Measurements from ENCODE around the gene MPZL3. TPM values are rescaled to one million over a fixed set of nuclear protein-coding genes. Genes with fewer than 3 reads are reported as not detected.

Gene MPZL3
- total RNA-seq, 1 experiment from 2014 or later: 7.0 TPM

DNA sequence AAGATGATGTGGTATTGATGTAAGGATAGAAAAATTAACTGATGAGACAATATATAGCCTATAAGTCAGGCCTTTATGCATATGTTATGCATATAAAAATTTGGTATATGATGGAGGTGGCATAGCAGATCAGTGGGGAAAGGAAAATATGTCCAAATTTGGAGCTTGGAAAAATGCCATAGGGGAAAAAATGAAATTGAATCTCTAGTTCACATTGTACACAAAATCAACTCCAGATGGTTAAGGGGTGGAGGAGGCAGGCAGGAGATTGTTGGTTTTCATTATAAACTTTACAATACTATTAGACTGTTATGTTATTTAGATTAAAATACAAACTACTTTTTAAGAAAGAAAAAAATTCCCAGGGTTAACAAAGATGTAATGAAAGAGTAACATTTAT is 37.2 kb upstream of the MPZL3 start:
- no peak for DNase-seq
- no peaks in the 10 kb centered on the region for H3K9me3 ChIP-seq (ENCODE audit: low read length)
- no peak overlapping the region for H2AFZ ChIP-seq (ENCODE audit: low read length)
- no peaks in the 10 kb centered on the region for H3K36me3 ChIP-seq (ENCODE audit: insufficient read depth, low read length)
- no peak overlapping the region for H3K27ac ChIP-seq (ENCODE audit: low read length)
- H3K4me1 ChIP-seq (ENCODE audit: low read length): peaks cover 5% of the 10 kb centered on the region; the same call in 1 of the 2 replicates
- no peak overlapping the region for H3K4me2 ChIP-seq (ENCODE audit: low read depth, low read length, poor library complexity, severe bottlenecking)
- H3K9ac ChIP-seq (ENCODE audit: low read length): no peak overlapping the region
- no peak overlapping the region for H3K4me3 ChIP-seq (ENCODE audit: low read length)
- no peaks in the 10 kb centered on the region for H4K20me1 ChIP-seq (ENCODE audit: insufficient read depth, low read depth, low read length)
- no peaks in the 10 kb centered on the region for H3K9me2 ChIP-seq (replicated peaks; ENCODE audit: insufficient read depth, low read length)
- no peaks in the 10 kb centered on the region for H3K27me3 ChIP-seq (ENCODE audit: low read length)
- no peaks in the 10 kb centered on the region for H3K79me2 ChIP-seq (ENCODE audit: low read length)

DNA sequence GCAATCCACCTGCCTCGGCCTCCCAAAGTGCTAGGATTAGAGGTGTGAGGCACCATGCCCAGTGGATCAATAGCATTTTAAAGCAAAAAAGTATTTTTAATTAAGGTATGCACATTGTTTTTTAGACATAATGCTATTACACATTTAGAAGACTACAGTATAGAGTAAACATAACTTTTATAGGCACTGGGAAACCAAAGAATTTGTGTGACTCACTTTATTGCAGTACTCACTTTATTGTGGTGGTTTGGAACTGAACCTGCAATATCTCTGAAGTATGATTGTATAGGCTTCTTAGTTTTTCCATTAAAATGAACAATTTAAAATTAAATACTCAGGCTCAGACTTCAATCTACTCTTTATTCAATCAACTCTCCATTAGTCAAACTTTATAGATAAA is 34.8 kb upstream of the MPZL3 start:
- H3K4me3 ChIP-seq (ENCODE audit: low read length): no peak overlapping the region
- no peaks in the 10 kb centered on the region for H3K9me3 ChIP-seq (ENCODE audit: low read length)
- no peak overlapping the region for H2AFZ ChIP-seq (ENCODE audit: low read length)
- no peak overlapping the region for H3K4me2 ChIP-seq (ENCODE audit: low read depth, low read length, poor library complexity, severe bottlenecking)
- no peaks in the 10 kb centered on the region for H3K79me2 ChIP-seq (ENCODE audit: low read length)
- no peaks in the 10 kb centered on the region for H3K9me2 ChIP-seq (replicated peaks; ENCODE audit: insufficient read depth, low read length)
- no peaks in the 10 kb centered on the region for H3K36me3 ChIP-seq (ENCODE audit: insufficient read depth, low read length)
- DNase-seq: no peak
- H3K27ac ChIP-seq (ENCODE audit: low read length): no peak overlapping the region
- H4K20me1 ChIP-seq (ENCODE audit: insufficient read depth, low read depth, low read length): no peaks in the 10 kb centered on the region
- H3K4me1 ChIP-seq (ENCODE audit: low read length): peaks cover 5% of the 10 kb centered on the region; the same call in 1 of the 2 replicates
- no peaks in the 10 kb centered on the region for H3K27me3 ChIP-seq (ENCODE audit: low read length)
- H3K9ac ChIP-seq (ENCODE audit: low read length): no peak overlapping the region

DNA sequence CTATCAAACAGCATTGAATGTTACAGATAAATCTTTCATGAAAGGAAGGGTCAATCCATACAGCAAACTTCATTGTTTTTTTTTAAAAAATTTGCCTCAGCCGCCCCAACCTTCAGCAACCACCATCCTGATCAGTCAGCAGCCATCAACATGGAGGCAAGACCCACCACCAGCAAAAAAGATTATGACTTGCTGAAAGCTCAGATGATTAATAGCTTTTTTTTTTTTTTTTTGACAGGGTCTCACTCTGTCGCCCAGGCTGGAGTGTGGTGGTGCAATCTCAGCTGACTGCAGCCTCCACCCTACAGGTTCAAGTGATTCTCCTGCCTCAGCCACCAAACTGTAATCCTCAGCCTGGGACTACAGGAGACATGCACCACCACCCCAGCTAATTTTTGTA is 34.4 kb upstream of the MPZL3 start:
- DNase-seq: no peak
- H3K79me2 ChIP-seq (ENCODE audit: low read length): no peaks in the 10 kb centered on the region
- no peaks in the 10 kb centered on the region for H3K9me2 ChIP-seq (replicated peaks; ENCODE audit: insufficient read depth, low read length)
- H3K27me3 ChIP-seq (ENCODE audit: low read length): no peaks in the 10 kb centered on the region
- no peaks in the 10 kb centered on the region for H3K36me3 ChIP-seq (ENCODE audit: insufficient read depth, low read length)
- H3K4me1 ChIP-seq (ENCODE audit: low read length): peaks cover 5% of the 10 kb centered on the region; the same call in 1 of the 2 replicates
- H3K9ac ChIP-seq (ENCODE audit: low read length): no peak overlapping the region
- H2AFZ ChIP-seq (ENCODE audit: low read length): no peak overlapping the region
- H3K27ac ChIP-seq (ENCODE audit: low read length): no peak overlapping the region
- no peak overlapping the region for H3K4me3 ChIP-seq (ENCODE audit: low read length)
- no peaks in the 10 kb centered on the region for H3K9me3 ChIP-seq (ENCODE audit: low read length)
- H3K4me2 ChIP-seq (ENCODE audit: low read depth, low read length, poor library complexity, severe bottlenecking): no peak overlapping the region
- no peaks in the 10 kb centered on the region for H4K20me1 ChIP-seq (ENCODE audit: insufficient read depth, low read depth, low read length)

DNA sequence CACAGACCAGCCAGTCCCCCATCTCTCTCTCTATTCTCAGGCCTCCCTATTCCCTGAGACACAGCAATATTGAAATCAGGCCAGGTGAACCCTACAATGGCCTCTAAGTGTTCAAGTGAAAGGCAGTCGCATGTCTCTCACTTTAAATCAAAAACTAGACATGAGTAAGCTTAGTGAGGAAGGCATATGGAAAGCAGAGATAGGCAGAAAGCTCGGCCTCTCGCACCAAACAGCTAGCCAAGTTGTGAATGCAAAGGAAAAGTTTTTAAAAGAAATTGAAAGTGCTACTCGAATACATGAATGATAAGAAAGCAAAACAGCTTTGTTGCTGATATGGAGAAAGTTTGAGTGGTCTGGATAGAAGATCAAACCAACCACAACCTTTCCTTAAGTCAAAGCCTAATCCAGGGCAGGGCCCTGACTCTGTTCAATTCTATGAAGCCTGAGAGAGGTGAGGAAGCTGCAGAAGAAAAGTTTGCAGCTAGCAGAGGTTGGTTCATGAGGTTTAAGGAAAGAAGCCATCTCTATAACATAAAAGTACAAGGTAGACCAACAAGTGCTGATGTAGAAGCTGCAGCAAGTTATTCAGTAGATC is 31.7 kb upstream of the MPZL3 start:
- no peaks in the 10 kb centered on the region for H3K36me3 ChIP-seq (ENCODE audit: insufficient read depth, low read length)
- H3K4me3 ChIP-seq (ENCODE audit: low read length): no peak overlapping the region
- H2AFZ ChIP-seq (ENCODE audit: low read length): no peak overlapping the region
- H3K9me3 ChIP-seq (ENCODE audit: low read length): no peaks in the 10 kb centered on the region
- H3K4me1 ChIP-seq (ENCODE audit: low read length): peaks cover 3% of the 10 kb centered on the region; the same call in 1 of the 2 replicates
- no peaks in the 10 kb centered on the region for H3K9me2 ChIP-seq (replicated peaks; ENCODE audit: insufficient read depth, low read length)
- DNase-seq: no peak
- H3K79me2 ChIP-seq (ENCODE audit: low read length): no peaks in the 10 kb centered on the region
- H4K20me1 ChIP-seq (ENCODE audit: insufficient read depth, low read depth, low read length): no peaks in the 10 kb centered on the region
- H3K27me3 ChIP-seq (ENCODE audit: low read length): no peaks in the 10 kb centered on the region
- H3K4me2 ChIP-seq (ENCODE audit: low read depth, low read length, poor library complexity, severe bottlenecking): no peak overlapping the region
- H3K9ac ChIP-seq (ENCODE audit: low read length): no peak overlapping the region
- no peak overlapping the region for H3K27ac ChIP-seq (ENCODE audit: low read length)

DNA sequence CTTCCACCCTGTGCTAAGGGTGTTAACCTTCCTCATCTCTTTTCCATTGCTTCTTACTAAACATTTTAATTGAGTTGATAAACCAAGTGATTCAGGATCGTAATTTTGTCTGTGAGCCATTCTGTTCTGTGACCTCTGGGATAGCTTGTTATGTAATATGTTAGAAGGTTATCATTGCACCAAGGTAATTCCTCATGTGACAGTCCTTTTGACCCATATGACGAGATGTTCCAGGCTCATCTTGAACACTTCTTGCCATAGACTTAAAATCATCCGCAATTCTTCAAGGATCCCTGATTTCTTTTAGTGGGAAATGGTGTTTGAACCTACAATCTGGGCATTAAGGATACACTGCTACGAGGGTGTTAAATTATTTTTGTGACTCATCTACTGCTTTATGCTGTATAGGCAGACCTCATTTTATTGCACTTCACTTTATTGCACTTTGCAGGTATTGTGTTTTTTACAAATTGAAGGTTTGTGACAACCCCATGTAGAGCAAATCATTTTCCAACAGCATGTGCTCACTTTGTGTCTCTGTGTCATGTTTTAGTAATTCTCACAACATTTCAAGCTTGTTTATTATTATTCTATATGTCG is 31.0 kb upstream of the MPZL3 start:
- Histone ChIP-seq H2AFZ (ENCODE audit: low read length) (no peak overlapping the region), H3K4me2 (ENCODE audit: low read depth, low read length, poor library complexity, severe bottlenecking) (no peak overlapping the region), H3K36me3 (ENCODE audit: insufficient read depth, low read length) (no peaks in the 10 kb centered on the region), H3K27ac (ENCODE audit: low read length) (no peak overlapping the region), H3K4me1 (ENCODE audit: low read length) (peaks cover 3% of the 10 kb centered on the region; the same call in 1 of the 2 replicates), H3K9ac (ENCODE audit: low read length) (no peak overlapping the region), H4K20me1 (ENCODE audit: insufficient read depth, low read depth, low read length) (no peaks in the 10 kb centered on the region), H3K79me2 (ENCODE audit: low read length) (no peaks in the 10 kb centered on the region), H3K27me3 (ENCODE audit: low read length) (no peaks in the 10 kb centered on the region), H3K9me2 (replicated peaks; ENCODE audit: insufficient read depth, low read length) (no peaks in the 10 kb centered on the region), H3K9me3 (ENCODE audit: low read length) (no peaks in the 10 kb centered on the region), H3K4me3 (ENCODE audit: low read length) (no peak overlapping the region)
- no peak for DNase-seq

DNA sequence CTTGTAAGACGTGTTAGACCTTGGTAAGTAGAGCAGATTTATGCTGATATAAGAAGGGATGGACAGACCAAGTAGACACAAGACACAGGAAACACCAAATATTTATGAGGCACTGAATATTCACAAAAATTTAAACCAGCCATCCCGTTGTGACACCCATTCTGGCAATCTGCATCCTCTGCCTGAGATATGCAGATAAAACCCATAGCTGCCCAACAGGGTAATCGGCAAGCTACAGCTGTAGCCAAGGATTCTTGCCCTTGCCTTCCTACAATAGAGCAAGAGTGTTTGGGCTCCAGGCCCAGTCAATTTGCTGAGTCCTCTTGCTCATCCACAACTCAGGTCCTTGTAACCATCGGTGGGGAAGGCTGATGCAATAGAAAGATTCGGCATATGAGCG is 30.4 kb upstream of the MPZL3 start:
- Histone ChIP-seq H3K27me3 (ENCODE audit: low read length) (no peaks in the 10 kb centered on the region), H3K9ac (ENCODE audit: low read length) (no peak overlapping the region), H2AFZ (ENCODE audit: low read length) (no peak overlapping the region), H3K27ac (ENCODE audit: low read length) (no peak overlapping the region), H3K4me3 (ENCODE audit: low read length) (no peak overlapping the region), H3K4me1 (ENCODE audit: low read length) (peaks cover 3% of the 10 kb centered on the region; the same call in 1 of the 2 replicates), H3K9me3 (ENCODE audit: low read length) (no peaks in the 10 kb centered on the region), H3K4me2 (ENCODE audit: low read depth, low read length, poor library complexity, severe bottlenecking) (no peak overlapping the region), H3K36me3 (ENCODE audit: insufficient read depth, low read length) (no peaks in the 10 kb centered on the region), H3K9me2 (replicated peaks; ENCODE audit: insufficient read depth, low read length) (no peaks in the 10 kb centered on the region), H3K79me2 (ENCODE audit: low read length) (no peaks in the 10 kb centered on the region), H4K20me1 (ENCODE audit: insufficient read depth, low read depth, low read length) (no peaks in the 10 kb centered on the region)
- no peak for DNase-seq

DNA sequence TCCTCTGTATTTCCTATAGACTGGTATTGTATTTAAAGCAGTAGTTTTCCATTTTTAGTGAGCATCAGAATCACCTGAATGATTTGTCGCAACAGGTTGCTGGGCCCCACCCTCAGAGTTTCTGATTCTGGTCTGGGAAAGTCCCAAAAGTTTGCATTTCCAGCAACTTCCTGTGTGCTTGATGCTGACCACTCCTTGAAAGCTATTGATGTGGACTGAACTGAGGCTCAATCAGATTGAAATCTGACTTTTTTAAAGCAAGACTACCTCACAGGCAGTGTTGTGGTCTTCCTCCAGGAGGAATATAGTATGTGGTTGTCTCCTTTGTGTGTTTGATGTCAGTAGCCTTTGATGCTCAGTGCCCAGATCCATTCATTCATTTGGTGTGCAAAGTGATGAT is 29.1 kb upstream of the MPZL3 start:
- Histone ChIP-seq H3K9me3 (ENCODE audit: low read length) (no peaks in the 10 kb centered on the region), H3K9ac (ENCODE audit: low read length) (no peak overlapping the region), H3K79me2 (ENCODE audit: low read length) (no peaks in the 10 kb centered on the region), H3K4me1 (ENCODE audit: low read length) (no peaks in the 10 kb centered on the region), H2AFZ (ENCODE audit: low read length) (no peak overlapping the region), H3K27me3 (ENCODE audit: low read length) (no peaks in the 10 kb centered on the region), H3K4me3 (ENCODE audit: low read length) (no peak overlapping the region), H3K36me3 (ENCODE audit: insufficient read depth, low read length) (no peaks in the 10 kb centered on the region), H3K9me2 (replicated peaks; ENCODE audit: insufficient read depth, low read length) (no peaks in the 10 kb centered on the region), H4K20me1 (ENCODE audit: insufficient read depth, low read depth, low read length) (no peaks in the 10 kb centered on the region), H3K27ac (ENCODE audit: low read length) (no peak overlapping the region), H3K4me2 (ENCODE audit: low read depth, low read length, poor library complexity, severe bottlenecking) (no peak overlapping the region)
- DNase-seq: no peak

DNA sequence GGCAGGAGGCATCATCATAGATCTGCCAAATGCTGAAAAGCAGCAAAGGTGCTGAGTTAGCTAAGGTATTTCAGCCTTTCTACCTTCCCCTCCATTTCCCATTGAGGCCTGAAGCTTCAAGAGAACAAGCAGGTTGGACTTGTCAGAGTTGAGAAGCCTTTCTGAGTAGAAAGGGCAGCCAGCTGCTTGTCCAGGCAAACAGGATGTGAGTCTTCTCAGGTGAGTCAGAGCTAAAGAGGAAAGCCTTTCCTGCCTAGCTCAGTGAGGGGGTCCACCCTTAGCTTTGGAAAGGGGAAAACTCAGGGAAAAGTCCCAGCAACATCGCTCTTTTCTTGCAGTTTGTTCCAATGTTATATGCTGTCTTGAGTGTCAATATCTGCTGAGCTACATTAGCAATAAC is 25.1 kb upstream of the MPZL3 start:
- Histone ChIP-seq H3K27ac (ENCODE audit: low read length) (no peak overlapping the region), H3K27me3 (ENCODE audit: low read length) (no peaks in the 10 kb centered on the region), H3K4me3 (ENCODE audit: low read length) (no peak overlapping the region), H3K9me3 (ENCODE audit: low read length) (no peaks in the 10 kb centered on the region), H3K9ac (ENCODE audit: low read length) (no peak overlapping the region), H3K36me3 (ENCODE audit: insufficient read depth, low read length) (no peaks in the 10 kb centered on the region), H3K79me2 (ENCODE audit: low read length) (no peaks in the 10 kb centered on the region), H4K20me1 (ENCODE audit: insufficient read depth, low read depth, low read length) (no peaks in the 10 kb centered on the region), H3K9me2 (replicated peaks; ENCODE audit: insufficient read depth, low read length) (no peaks in the 10 kb centered on the region), H2AFZ (ENCODE audit: low read length) (no peak overlapping the region), H3K4me1 (ENCODE audit: low read length) (no peaks in the 10 kb centered on the region), H3K4me2 (ENCODE audit: low read depth, low read length, poor library complexity, severe bottlenecking) (no peak overlapping the region)
- DNase-seq: no peak

Data from Karpas-422 (cell line).